Astrocyte (in vitro differentiated cells and primary cell): ENCODE data around the gene NPM1. TPM values are rescaled to one million over a fixed set of nuclear protein-coding genes. Genes with fewer than 3 reads are reported as not detected.

Source experiments
- DNase-seq: peaks from one replicate; pipeline ENCODE4 v3.0.0-alpha.2; 2010; ENCODE audit warnings: low read depth
- FAIRE-seq: peaks from 2 replicates; lab custom pipeline; 2011; peaks lifted over from hg19 to GRCh38; lab: Jason Lieb, UNC
- H2AFZ ChIP-seq: 2 replicates; pipeline ENCODE4 v1.6.0; 2012; ENCODE audit warnings: low read depth, low read length, inconsistent platforms
- H3K27ac ChIP-seq: 2 replicates; pipeline ENCODE4 v1.5.1; 2011; ENCODE audit warnings: low read depth, low read length, inconsistent platforms
- H3K27me3 ChIP-seq: 2 replicates; pipeline ENCODE4 v1.6.0; 2011; ENCODE audit warnings: low read length, inconsistent platforms; ENCODE audit not compliant: insufficient read depth
- H3K36me3 ChIP-seq: 2 replicates; pipeline ENCODE4 v1.5.1; 2011; ENCODE audit warnings: low read length, inconsistent platforms; ENCODE audit not compliant: insufficient read depth
- H3K4me1 ChIP-seq: 2 replicates; pipeline ENCODE4 v1.5.1; 2011; ENCODE audit warnings: low read length, inconsistent platforms; ENCODE audit not compliant: insufficient read depth
- H3K4me2 ChIP-seq: 2 replicates; pipeline ENCODE4 v1.6.0; 2012; ENCODE audit warnings: low read length, inconsistent platforms
- H3K4me3 ChIP-seq: 2 replicates; pipeline ENCODE4 v1.5.1; 2011; ENCODE audit warnings: low read depth, mild to moderate bottlenecking, low read length, inconsistent platforms; ENCODE audit not compliant: insufficient read depth
- H3K79me2 ChIP-seq: 2 replicates; pipeline ENCODE4 v1.6.0; 2012; ENCODE audit warnings: mild to moderate bottlenecking, low read length, inconsistent platforms; ENCODE audit not compliant: insufficient read depth
- H3K9ac ChIP-seq: 2 replicates; pipeline ENCODE4 v1.6.0; 2012; ENCODE audit warnings: mild to moderate bottlenecking, low read length, inconsistent platforms
- H3K9me3 ChIP-seq: 2 replicates; pipeline ENCODE4 v1.5.1; 2012; ENCODE audit warnings: low read depth, mild to moderate bottlenecking, low read length, inconsistent platforms; ENCODE audit not compliant: insufficient read depth
- H4K20me1 ChIP-seq: 2 replicates; pipeline ENCODE4 v1.6.0; 2012; ENCODE audit warnings: low read length, inconsistent platforms; ENCODE audit not compliant: insufficient read depth
- H3K27ac Mint-ChIP-seq: one replicate; pipeline ENCODE4 v1.8.0; 2021; ENCODE audit warnings: mild to moderate bottlenecking, mixed read lengths; ENCODE audit not compliant: unreplicated experiment
- H3K27me3 Mint-ChIP-seq: one replicate; pipeline ENCODE4 v1.8.0; 2021; ENCODE audit warnings: low read depth, mixed read lengths; ENCODE audit not compliant: unreplicated experiment
- H3K36me3 Mint-ChIP-seq: one replicate; pipeline ENCODE4 v1.8.0; 2021; ENCODE audit warnings: low read depth, mixed read lengths; ENCODE audit not compliant: unreplicated experiment
- H3K4me1 Mint-ChIP-seq: one replicate; pipeline ENCODE4 v1.8.0; 2021; ENCODE audit warnings: low read depth, mixed read lengths; ENCODE audit not compliant: unreplicated experiment
- H3K4me3 Mint-ChIP-seq: one replicate; pipeline ENCODE4 v1.8.0; 2021; ENCODE audit warnings: mild to moderate bottlenecking, moderate library complexity, mixed read lengths; ENCODE audit not compliant: unreplicated experiment
- H3K9me3 Mint-ChIP-seq: one replicate; pipeline ENCODE4 v1.8.0; 2021; ENCODE audit warnings: mild to moderate bottlenecking, mixed read lengths; ENCODE audit not compliant: unreplicated experiment
- CTCF ChIP-seq: IDR thresholded peaks from 2 replicates; pipeline ENCODE4 v1.5.1; 2011; ENCODE audit warnings: low read depth, mild to moderate bottlenecking, inconsistent platforms, low read length, moderate library complexity; ENCODE audit not compliant: insufficient read depth
- EZH2 ChIP-seq: IDR thresholded peaks from 2 replicates; pipeline ENCODE4 v1.6.1; 2012; ENCODE audit warnings: mild to moderate bottlenecking, low read length, inconsistent platforms; ENCODE audit not compliant: insufficient read depth
- total RNA-seq: library from RNA; stranded (reverse); gene quantifications from 2 replicates; pipeline ENCODE4 v1.2.1, GENCODE V29; 2021

Gene NPM1
- total RNA-seq, 1 donor from 2014 or later = 1,219 TPM

- no peak for DNase-seq
- TF ChIP-seq EZH2 (no peak), CTCF (no peak)
- Mint-ChIP-seq H3K27ac (no peak overlapping the region), H3K4me3 (peak overlapping the region; percentile 14), H3K36me3 (peaks cover 2% of the 10 kb centered on the region), H3K9me3 (no peaks in the 10 kb centered on the region), H3K27me3 (peaks cover 2% of the 10 kb centered on the region), H3K4me1 (peaks cover 4% of the 10 kb centered on the region)
- no peaks in the 10 kb centered on the region for H3K27me3 ChIP-seq
- H3K36me3 ChIP-seq = peaks cover 10% of the 10 kb centered on the region
- no peaks in the 10 kb centered on the region for H3K9me3 ChIP-seq
- no peak for FAIRE-seq
- no peak overlapping the region for H3K4me3 ChIP-seq
- peaks cover 35% of the 10 kb centered on the region for H3K79me2 ChIP-seq
- H3K4me1 ChIP-seq = peaks cover 15% of the 10 kb centered on the region
- H3K27ac ChIP-seq = no peak overlapping the region
- no peak overlapping the region for H2AFZ ChIP-seq
- peak overlapping the region; percentile 93 for H3K4me2 ChIP-seq
- H3K9ac ChIP-seq = no peak overlapping the region
- H4K20me1 ChIP-seq = peaks cover 33% of the 10 kb centered on the region
Measured at GRCh38 chr5:171386006-171386671, 1.5 kb upstream of the NPM1 start.

DNA sequence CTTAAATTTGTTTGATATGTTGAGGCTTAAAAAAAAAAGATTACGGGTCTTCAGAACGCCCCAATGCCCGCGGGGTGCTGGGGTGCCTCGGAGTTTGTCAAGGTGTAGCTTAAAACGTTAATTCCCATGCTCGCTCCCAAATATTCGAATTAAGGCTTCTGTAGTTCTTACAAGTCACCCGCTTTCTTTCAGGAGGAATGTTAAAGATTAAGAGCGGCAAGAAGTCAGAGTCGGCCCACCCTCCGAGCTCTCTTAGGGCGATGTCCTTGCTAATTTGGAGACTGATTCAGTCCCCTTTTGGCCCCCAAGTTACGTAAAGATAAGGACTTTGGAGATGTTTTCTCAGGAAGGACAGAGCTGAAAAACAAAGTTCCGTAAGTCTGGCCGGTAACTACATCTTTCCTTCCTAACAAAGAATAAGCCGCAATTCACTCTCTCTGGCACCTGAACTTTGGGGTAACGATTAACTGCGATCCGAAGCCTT lies 746 bp upstream of the NPM1 start:
- H3K9me3 Mint-ChIP-seq = no peaks in the 10 kb centered on the region
- peak overlapping the region; percentile 94 for H3K27ac ChIP-seq
- H3K4me1 ChIP-seq = peaks cover 19% of the 10 kb centered on the region
- no peaks in the 10 kb centered on the region for H3K27me3 ChIP-seq
- peaks cover 41% of the 10 kb centered on the region for H4K20me1 ChIP-seq
- peak overlapping the region; percentile 95 for H3K4me3 ChIP-seq
- H3K4me2 ChIP-seq = peak overlapping the region; percentile 93
- TF ChIP-seq EZH2 = no peak
- TF ChIP-seq CTCF = no peak
- H3K27ac Mint-ChIP-seq = peak overlapping the region; percentile 97
- peaks cover 8% of the 10 kb centered on the region for H3K4me1 Mint-ChIP-seq
- peak overlapping the region; percentile 99 for H3K9ac ChIP-seq
- H3K9me3 ChIP-seq = no peaks in the 10 kb centered on the region
- peaks cover 42% of the 10 kb centered on the region for H3K79me2 ChIP-seq
- FAIRE-seq = no peak
- H3K4me3 Mint-ChIP-seq = peak overlapping the region; percentile 96
- no peak for DNase-seq
- H3K36me3 ChIP-seq = peaks cover 17% of the 10 kb centered on the region
- peaks cover 5% of the 10 kb centered on the region for H3K36me3 Mint-ChIP-seq
- peaks cover 2% of the 10 kb centered on the region for H3K27me3 Mint-ChIP-seq
- peak overlapping the region; percentile 98 for H2AFZ ChIP-seq
